ENCODE data around the gene OLFML2A. TPM values are rescaled to one million over a fixed set of nuclear protein-coding genes. Genes with fewer than 3 reads are reported as not detected.

The OLFML2A gene
- total and polyA plus RNA-seq, 2 of the 4 experiments (the other 2 are of a cell fraction): 2.0 to 5.9 TPM

DNA sequence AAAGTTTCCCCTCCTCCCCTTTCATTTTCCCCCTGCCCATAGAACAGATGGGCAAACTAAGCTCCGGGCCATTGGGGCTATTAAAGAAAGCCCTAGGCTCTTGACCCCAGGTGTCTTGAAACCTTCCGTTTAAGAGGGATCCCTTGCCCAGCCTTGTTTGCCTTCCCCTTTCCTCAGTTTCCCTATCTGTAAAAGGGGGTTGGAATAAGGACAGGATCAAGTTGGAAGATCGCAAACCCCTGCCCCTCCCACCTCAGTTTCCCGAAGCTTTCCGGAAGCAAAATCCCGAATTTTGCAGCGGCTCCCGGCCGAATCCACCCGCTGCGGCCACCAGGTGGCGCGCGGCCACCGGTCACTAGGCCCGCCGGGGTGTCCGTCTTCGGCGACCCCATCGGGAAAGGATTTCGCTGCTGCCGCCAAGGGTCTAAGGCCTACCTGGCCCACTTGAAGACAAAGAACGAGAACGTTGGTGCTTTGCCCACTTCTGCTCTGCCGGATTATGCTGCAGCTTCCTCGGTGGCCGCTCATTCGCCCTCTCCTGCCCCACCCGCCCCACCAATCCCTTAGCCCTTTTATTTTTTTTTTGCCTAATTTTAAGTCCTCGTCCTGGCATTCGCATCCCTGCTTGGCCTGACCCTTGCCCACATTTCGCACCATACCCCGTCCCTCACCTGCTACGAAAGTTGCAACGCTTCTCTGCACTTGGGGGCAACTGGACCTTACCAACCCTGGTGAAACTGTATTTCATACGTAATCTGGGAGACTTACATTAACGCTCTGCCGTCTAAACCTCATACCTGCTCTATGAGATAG, 4.9 kb upstream of the OLFML2A start:
- CTCF ChIA-PET: interaction anchor here (0.6 to 9.5 kb wide), 6 partner anchors 11 to 82 kb away, joined by 3 to 165 read pairs (median 5); partner anchors contain the start of gene WDR38
- Histone ChIP-seq H2AFZ (replicated peaks; ENCODE audit: low read length, poor library complexity) (peak overlapping the region; percentile 92), H3K36me3 (ENCODE audit: control insufficient read depth, insufficient read depth, low read length) (no peaks in the 10 kb centered on the region), H3K27ac (ENCODE audit: insufficient read depth, low read length) (no peak overlapping the region), H3K23ac (ENCODE audit: low read depth, low read length) (no peak overlapping the region), H3K18ac (ENCODE audit: low read depth, low read length) (no peak overlapping the region), H3K9me3 (ENCODE audit: control insufficient read depth, insufficient read depth, low read length) (no peaks in the 10 kb centered on the region), H2BK15ac (ENCODE audit: low read depth, low read length) (no peak overlapping the region), H3K79me1 (ENCODE audit: low read depth in 1 of 2, low read length in 2 of 2) (no peaks in the 10 kb centered on the region), H4K5ac (ENCODE audit: low read depth, low read length) (no peak overlapping the region), H2AK5ac (ENCODE audit: low read depth, low read length) (peak overlapping the region; percentile 40; the same call in 1 of the 2 replicates), H4K20me1 (ENCODE audit: insufficient read depth, low read length) (peaks cover 12% of the 10 kb centered on the region), H3K4me1 (ENCODE audit: control insufficient read depth, insufficient read depth, low read length) (peaks cover 4% of the 10 kb centered on the region; the same call in 1 of the 2 replicates), H2BK5ac (ENCODE audit: low read depth, low read length, poor library complexity, severe bottlenecking) (no peak overlapping the region), H4K91ac (ENCODE audit: insufficient read depth, low read depth, low read length) (no peak overlapping the region), H3K4me3 (ENCODE audit: insufficient read depth, low read depth, low read length) (peak overlapping the region; percentile 58), H3K9me1 (ENCODE audit: insufficient read depth, low read length) (no peaks in the 10 kb centered on the region), H3K4ac (ENCODE audit: low read depth, low read length) (no peak overlapping the region), H3K14ac (replicated peaks; ENCODE audit: low read depth, low read length) (no peak overlapping the region), H3K56ac (ENCODE audit: extremely low read depth, insufficient read depth, low read length) (no peak overlapping the region), H4K8ac (ENCODE audit: low read depth in 2 of 2, low read length in 2 of 2) (no peak overlapping the region; a peak in 1 of 4 replicates), H3K27me3 (ENCODE audit: control insufficient read depth, insufficient read depth, low read length) (peaks cover 35% of the 10 kb centered on the region), H2AK9ac (replicated peaks; ENCODE audit: low read depth, low read length, poor library complexity) (peak overlapping the region; percentile 70), H2BK120ac (ENCODE audit: low read depth, low read length) (no peak overlapping the region), H2BK20ac (ENCODE audit: low read depth, low read length) (no peak overlapping the region), H3K4me2 (ENCODE audit: low read depth, low read length) (peak overlapping the region; percentile 73), H3K9ac (ENCODE audit: low read depth, low read length) (no peak overlapping the region)
- WGBS, 2 experiments (ENCODE audit: extremely low coverage in 2 of 2, insufficient read length in 1 of 2): 14% methylated on average over 25 of the region's 39 CpGs; no CpG with 5 or more reads in 1 of the 2 experiments
- no peak for TF ChIP-seq ELK1 (IDR thresholded peaks at IDR 0.05; ENCODE audit: borderline replicate concordance, low read depth, low read length)
- no peak for TF ChIP-seq CHD1 (IDR thresholded peaks at IDR 0.05; ENCODE audit: low read depth, low read length)
- peak; percentile 93 for TF ChIP-seq SMC3 (IDR thresholded peaks at IDR 0.05; ENCODE audit: low read depth, low read length)
- TF ChIP-seq FOS (IDR thresholded peaks at IDR 0.05; ENCODE audit: low read depth, low read length): no peak
- TF ChIP-seq MAZ (IDR thresholded peaks at IDR 0.05; ENCODE audit: borderline replicate concordance, low read depth, low read length): peak; percentile 44; the same call in 1 of the 2 replicates
- peak; percentile 90 for TF ChIP-seq RAD21 (IDR thresholded peaks at IDR 0.05; ENCODE audit: low read length)
- peak; percentile 95 for TF ChIP-seq CTCF (conservative IDR thresholded peaks at IDR 0.05; ENCODE audit: low read depth, low read length)
- TF ChIP-seq RCOR1 (IDR thresholded peaks at IDR 0.05; ENCODE audit: insufficient replicate concordance, low read length): peak; percentile 95
- no peak for TF ChIP-seq USF2 (IDR thresholded peaks at IDR 0.05; ENCODE audit: low read depth, low read length)
- dilution Hi-C loops (cut with HindIII; ENCODE audit: low sequenced_read_pairs, unreplicated experiment) (no loop called here), intact Hi-C loops (cut with micrococcal nuclease) (no loop called here), in situ Hi-C loops (cut with MboI; ENCODE audit: low sequenced_read_pairs) (loop anchor here (5.0 to 10.0 kb wide), 3 partner anchors 80 to 600 kb away; partner anchors contain the start of genes SCAI and WDR38)
- POLR2A ChIA-PET (ENCODE audit: unreplicated experiment): interaction anchor here (0.6 kb wide), 1 partner anchor 76 kb away, joined by 9 read pairs; no protein-coding TSS in a partner anchor
- DNase-seq (peak; percentile 68), ATAC-seq (ENCODE audit: low read depth) (peak; percentile 24)
- no TSS peak for BruUV-seq (replicated peaks)
